ENCODE measurements around the gene SCAF1. TPM values are rescaled to one million over a fixed set of nuclear protein-coding genes. Genes with fewer than 3 reads are reported as not detected.

The SCAF1 gene
- total RNA-seq, 1 experiment from 2014 or later = 46.8 TPM

DNA sequence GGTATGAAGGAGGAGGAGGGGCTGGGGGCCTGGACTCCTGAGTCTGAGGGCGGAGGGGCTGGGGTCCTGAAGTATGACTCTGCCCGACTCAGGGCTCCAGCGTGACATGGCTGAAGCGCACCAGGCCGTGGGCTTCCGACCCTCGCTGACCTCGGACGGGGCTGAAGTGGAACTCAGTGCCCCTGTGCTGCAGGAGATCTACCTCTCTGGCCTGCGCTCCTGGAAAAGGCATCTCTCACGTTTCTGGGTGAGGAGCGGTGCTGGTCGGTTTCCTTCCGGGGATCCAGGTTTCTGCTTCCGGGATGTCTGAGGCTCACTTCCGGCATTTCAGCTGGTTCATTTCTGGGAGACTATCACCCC, 50.1 kb downstream of the SCAF1 start:
- Histone ChIP-seq H3K4me2 (ENCODE audit: low read length) (no peak overlapping the region), H2AFZ (ENCODE audit: low read length) (no peak overlapping the region)
- DNase-seq = no peak

DNA sequence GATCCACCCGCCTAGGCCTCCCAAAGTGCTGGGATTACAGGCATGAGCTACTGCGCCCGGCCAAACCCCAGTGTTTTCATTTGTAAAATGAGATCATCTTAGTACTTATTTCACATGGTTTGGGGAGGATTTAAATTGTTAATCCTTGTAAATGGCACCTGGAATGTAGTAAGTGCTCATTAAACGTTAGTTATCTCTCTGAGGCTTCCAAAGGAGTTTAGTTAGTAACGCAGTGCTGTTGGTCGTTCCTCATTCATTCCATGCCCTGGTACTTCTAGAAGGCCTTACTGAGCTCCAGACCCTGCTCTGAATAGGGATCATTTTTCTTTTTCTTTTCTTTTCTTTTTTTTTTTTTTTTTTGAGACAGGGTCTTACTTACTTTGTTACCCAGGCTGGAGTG, 54.1 kb downstream of the SCAF1 start:
- ATAC-seq = no peak

More for the DNA sequence above, 50.1 kb downstream of the SCAF1 start:
- no TSS peak for BruUV-seq (replicated peaks)
- Histone ChIP-seq H3F3A (ENCODE audit: low read length, unreplicated experiment) (no peaks in the 10 kb centered on the region), H4K20me1 (ENCODE audit: low read length) (peaks cover under 1% of the 10 kb centered on the region; the same call in 1 of the 2 replicates), H3K9me2 (replicated peaks; ENCODE audit: low read length) (no peaks in the 10 kb centered on the region), H3K36me3 (ENCODE audit: low read depth, low read length) (no peaks in the 10 kb centered on the region; the same call in 1 of the 2 replicates), H3K4me1 (ENCODE audit: insufficient read depth, low read length) (peaks cover 19% of the 10 kb centered on the region), H3K9me3 (ENCODE audit: low read length) (no peaks in the 10 kb centered on the region), H3K9ac (ENCODE audit: low read length) (no peak overlapping the region), H3K27ac (ENCODE audit: low read length) (no peak overlapping the region), H3K79me2 (ENCODE audit: low read length) (no peaks in the 10 kb centered on the region), H3K27me3 (ENCODE audit: low read length) (no peaks in the 10 kb centered on the region), H3K4me3 (ENCODE audit: low read length) (no peak overlapping the region)
- ATAC-seq = no peak
- POLR2A ChIA-PET (ENCODE audit: unreplicated experiment) = no interaction called here
- TF ChIP-seq, protein P1, sequence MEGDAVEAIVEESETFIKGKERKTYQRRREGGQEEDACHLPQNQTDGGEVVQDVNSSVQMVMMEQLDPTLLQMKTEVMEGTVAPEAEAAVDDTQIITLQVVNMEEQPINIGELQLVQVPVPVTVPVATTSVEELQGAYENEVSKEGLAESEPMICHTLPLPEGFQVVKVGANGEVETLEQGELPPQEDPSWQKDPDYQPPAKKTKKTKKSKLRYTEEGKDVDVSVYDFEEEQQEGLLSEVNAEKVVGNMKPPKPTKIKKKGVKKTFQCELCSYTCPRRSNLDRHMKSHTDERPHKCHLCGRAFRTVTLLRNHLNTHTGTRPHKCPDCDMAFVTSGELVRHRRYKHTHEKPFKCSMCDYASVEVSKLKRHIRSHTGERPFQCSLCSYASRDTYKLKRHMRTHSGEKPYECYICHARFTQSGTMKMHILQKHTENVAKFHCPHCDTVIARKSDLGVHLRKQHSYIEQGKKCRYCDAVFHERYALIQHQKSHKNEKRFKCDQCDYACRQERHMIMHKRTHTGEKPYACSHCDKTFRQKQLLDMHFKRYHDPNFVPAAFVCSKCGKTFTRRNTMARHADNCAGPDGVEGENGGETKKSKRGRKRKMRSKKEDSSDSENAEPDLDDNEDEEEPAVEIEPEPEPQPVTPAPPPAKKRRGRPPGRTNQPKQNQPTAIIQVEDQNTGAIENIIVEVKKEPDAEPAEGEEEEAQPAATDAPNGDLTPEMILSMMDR (conservative IDR thresholded peaks at IDR 0.05; ENCODE audit: low read depth, low read length) = no peak
- TF ChIP-seq EZH2 (IDR thresholded peaks at IDR 0.05; ENCODE audit: low read length, unreplicated experiment) = no peak
- TF ChIP-seq EZH2phosphoT487 (IDR thresholded peaks at IDR 0.05; ENCODE audit: borderline replicate concordance, low read length) = no peak
- CTCF ChIA-PET = no interaction called here
- intact Hi-C loops (cut with micrococcal nuclease) = loop anchor here (5.0 kb wide), 1 partner anchor 115 kb away; no protein-coding TSS in a partner anchor

DNA sequence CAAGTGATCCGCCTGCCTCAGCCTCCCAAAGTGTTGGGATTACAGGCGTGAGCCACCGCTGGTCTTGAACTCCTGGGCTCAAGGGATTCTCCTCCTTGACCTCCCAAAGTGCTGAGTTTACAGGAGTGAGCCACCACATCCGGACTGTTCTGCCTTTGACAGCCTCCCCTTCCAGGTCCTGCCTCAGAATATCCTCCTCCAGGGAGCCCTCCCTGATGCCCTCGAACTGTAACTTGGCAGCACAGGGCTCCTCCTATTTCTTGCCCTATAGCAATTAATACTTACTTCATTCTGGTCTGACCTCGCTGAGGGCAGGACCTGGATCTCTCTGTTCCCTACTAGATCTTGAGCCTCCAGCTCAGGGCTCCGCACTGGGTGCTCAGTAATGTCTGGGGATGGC, 54.9 kb downstream of the SCAF1 start:
- ChIA-PET CTCF (no interaction called here), POLR2A (ENCODE audit: unreplicated experiment) (interaction anchor here (0.6 kb wide), 1 partner anchor 1266 kb away, joined by 3 read pairs; no protein-coding TSS in a partner anchor)
- H3K27me3 ChIP-seq (ENCODE audit: low read length) = no peaks in the 10 kb centered on the region
- no peak overlapping the region for H2AFZ ChIP-seq (ENCODE audit: low read length)
- no peak for DNase-seq
- no peaks in the 10 kb centered on the region for H3K36me3 ChIP-seq (ENCODE audit: low read depth, low read length)
- H3K4me2 ChIP-seq (ENCODE audit: low read length) = no peak overlapping the region
- H3K9me2 ChIP-seq (replicated peaks; ENCODE audit: low read length) = no peaks in the 10 kb centered on the region
- no peak for TF ChIP-seq EZH2 (IDR thresholded peaks at IDR 0.05; ENCODE audit: low read length, unreplicated experiment)
- TF ChIP-seq, protein P1 (conservative IDR thresholded peaks at IDR 0.05; ENCODE audit: low read depth, low read length) = no peak
- no peak for TF ChIP-seq EZH2phosphoT487 (IDR thresholded peaks at IDR 0.05; ENCODE audit: borderline replicate concordance, low read length)
- H3K27ac ChIP-seq (ENCODE audit: low read length) = no peak overlapping the region
- H4K20me1 ChIP-seq (ENCODE audit: low read length) = no peaks in the 10 kb centered on the region
- intact Hi-C loops (cut with micrococcal nuclease) = no loop called here
- BruUV-seq (replicated peaks) = no TSS peak
- no peak overlapping the region for H3K9ac ChIP-seq (ENCODE audit: low read length)
- H3K4me1 ChIP-seq (ENCODE audit: insufficient read depth, low read length) = no peaks in the 10 kb centered on the region
- no peaks in the 10 kb centered on the region for H3K79me2 ChIP-seq (ENCODE audit: low read length)
- H3K4me3 ChIP-seq (ENCODE audit: low read length) = no peak overlapping the region
- no peaks in the 10 kb centered on the region for H3F3A ChIP-seq (ENCODE audit: low read length, unreplicated experiment)
- H3K9me3 ChIP-seq (ENCODE audit: low read length) = no peaks in the 10 kb centered on the region
- no peak for ATAC-seq

More for the DNA sequence above, 54.1 kb downstream of the SCAF1 start:
- Histone ChIP-seq H3K36me3 (ENCODE audit: low read depth, low read length) (no peaks in the 10 kb centered on the region), H3K9me2 (replicated peaks; ENCODE audit: low read length) (no peaks in the 10 kb centered on the region), H3K79me2 (ENCODE audit: low read length) (no peaks in the 10 kb centered on the region), H4K20me1 (ENCODE audit: low read length) (no peaks in the 10 kb centered on the region), H3K27me3 (ENCODE audit: low read length) (no peaks in the 10 kb centered on the region), H2AFZ (ENCODE audit: low read length) (no peak overlapping the region), H3K4me3 (ENCODE audit: low read length) (no peak overlapping the region), H3K4me1 (ENCODE audit: insufficient read depth, low read length) (peaks cover 7% of the 10 kb centered on the region; the same call in 1 of the 2 replicates), H3K4me2 (ENCODE audit: low read length) (no peak overlapping the region), H3K9me3 (ENCODE audit: low read length) (no peaks in the 10 kb centered on the region), H3F3A (ENCODE audit: low read length, unreplicated experiment) (no peaks in the 10 kb centered on the region), H3K27ac (ENCODE audit: low read length) (no peak overlapping the region), H3K9ac (ENCODE audit: low read length) (no peak overlapping the region)
- POLR2A ChIA-PET (ENCODE audit: unreplicated experiment) = no interaction called here
- intact Hi-C loops (cut with micrococcal nuclease) = no loop called here
- TF ChIP-seq EZH2 (IDR thresholded peaks at IDR 0.05; ENCODE audit: low read length, unreplicated experiment) (no peak), EZH2phosphoT487 (IDR thresholded peaks at IDR 0.05; ENCODE audit: borderline replicate concordance, low read length) (no peak)
- TF ChIP-seq, protein P1 (conservative IDR thresholded peaks at IDR 0.05; ENCODE audit: low read depth, low read length) = no peak
- no TSS peak for BruUV-seq (replicated peaks)
- DNase-seq = no peak
- CTCF ChIA-PET = interaction anchor here (0.6 to 0.7 kb wide), 2 partner anchors 12 to 55 kb away, joined by 4 to 5 read pairs; no protein-coding TSS in a partner anchor

All from PC-3 (cell line).